HG02623 (cell line): ENCODE measurements around the gene EPHA4.

Source experiments
- ATAC-seq: cut with Tn5 transposase; IDR thresholded peaks from one replicate; pipeline ENCODE4 v1.9.1; 2021; ENCODE audit warnings: moderate library complexity; ENCODE audit not compliant: unreplicated experiment

EPHA4 gene

GRCh38 chr2:221370076-221370856, 201.8 kb downstream of the EPHA4 start:
- no peak for ATAC-seq
